Loucy (cell line): ENCODE data around the gene PIP4P1.

Experiments
- H2AFZ ChIP-seq: fragments of 200-600 bp; sonication (generic); 2 replicates; pipeline ENCODE4 v1.6.0; 2016; ENCODE audit warnings: antibody characterized with exemption, mild to moderate bottlenecking, low read length, moderate library complexity
- H3F3A ChIP-seq: fragments of 200-600 bp; 2 replicates; pipeline ENCODE4 v1.6.0; 2016; ENCODE audit warnings: antibody characterized with exemption, low read depth, mild to moderate bottlenecking
- H3K27me3 ChIP-seq: fragments of 200-600 bp; sonication (generic); 2 replicates; pipeline ENCODE4 v1.6.1; 2014; ENCODE audit warnings: low read length, mild to moderate bottlenecking; ENCODE audit not compliant: insufficient read depth, poor library complexity, severe bottlenecking
- H3K36me3 ChIP-seq: fragments of 200-600 bp; sonication (generic); 2 replicates; pipeline ENCODE4 v1.6.1; 2016; ENCODE audit warnings: low read length; ENCODE audit not compliant: insufficient read depth
- H3K4me1 ChIP-seq: fragments of 200-600 bp; sonication (generic); 2 replicates; pipeline ENCODE4 v1.5.1; 2014; ENCODE audit warnings: low read length, mild to moderate bottlenecking; ENCODE audit not compliant: insufficient read depth, poor library complexity, severe bottlenecking
- H3K4me2 ChIP-seq: fragments of 200-600 bp; sonication (generic); 2 replicates; pipeline ENCODE4 v1.6.0; 2014; ENCODE audit warnings: antibody characterized with exemption, low read length, low read depth, mild to moderate bottlenecking; ENCODE audit not compliant: poor library complexity, severe bottlenecking
- H3K4me3 ChIP-seq: fragments of 200-600 bp; sonication (generic); 2 replicates; pipeline ENCODE4 v1.5.1; 2014; ENCODE audit warnings: low read length, mild to moderate bottlenecking, mixed read lengths; ENCODE audit not compliant: poor library complexity, severe bottlenecking
- H3K79me2 ChIP-seq: fragments of 200-600 bp; sonication (generic); 2 replicates; pipeline ENCODE4 v1.6.1; 2014; ENCODE audit warnings: low read length; ENCODE audit not compliant: insufficient read depth
- H3K9ac ChIP-seq: fragments of 200-600 bp; sonication (generic); 2 replicates; pipeline ENCODE4 v1.6.0; 2014; ENCODE audit warnings: mild to moderate bottlenecking, low read depth, low read length, moderate library complexity; ENCODE audit not compliant: poor library complexity, severe bottlenecking
- H3K9me2 ChIP-seq: fragments of 200-600 bp; sonication (generic); replicated peaks from 2 replicates; pipeline ENCODE4 v1.6.1; 2016; ENCODE audit warnings: low read depth, low read length, mixed read lengths
- H3K9me3 ChIP-seq: fragments of 200-600 bp; sonication (generic); 2 replicates; pipeline ENCODE4 v1.6.1; 2014; ENCODE audit warnings: mild to moderate bottlenecking, antibody characterized with exemption, low read length, low read depth; ENCODE audit not compliant: insufficient read depth
- H4K20me1 ChIP-seq: fragments of 200-600 bp; sonication (generic); 2 replicates; pipeline ENCODE4 v1.6.0; 2014; ENCODE audit warnings: antibody characterized with exemption, low read length, mild to moderate bottlenecking; ENCODE audit not compliant: insufficient read depth, poor library complexity, severe bottlenecking
- EZH2phosphoT487 ChIP-seq: fragments of 200-600 bp; IDR thresholded peaks from 2 replicates; pipeline ENCODE4 v1.6.1; 2018; ENCODE audit warnings: antibody characterized with exemption, mild to moderate bottlenecking, moderate library complexity, borderline replicate concordance
- TF ChIP-seq, protein P1 (sequence below): fragments of 200-600 bp; sonication (generic); conservative IDR thresholded peaks from 2 replicates; pipeline ENCODE4 v1.5.1; 2014; ENCODE audit warnings: mild to moderate bottlenecking, antibody characterized with exemption, low read length

The PIP4P1 gene

DNA sequence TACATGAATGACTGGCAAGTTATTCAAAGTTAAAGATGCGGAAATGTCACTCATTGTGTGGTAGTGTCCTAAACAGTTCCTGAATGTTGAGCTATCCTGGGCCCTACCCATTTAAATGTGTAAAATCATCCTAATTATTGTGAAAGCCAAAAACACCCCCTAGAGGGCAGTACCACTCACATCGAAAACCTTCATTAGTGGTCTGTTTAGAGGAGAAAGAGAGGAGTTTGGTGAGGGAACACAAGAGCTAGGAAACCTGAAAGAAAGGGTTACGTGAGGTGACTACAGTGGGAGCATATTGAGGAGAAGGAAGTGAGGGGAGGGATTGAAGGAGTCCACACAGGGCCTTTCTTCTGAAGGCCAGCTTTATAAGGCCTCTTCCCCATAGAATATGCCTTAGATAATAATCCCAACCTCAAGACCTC, 45.4 kb downstream of the PIP4P1 start:
- peaks cover 29% of the 10 kb centered on the region for H3K79me2 ChIP-seq
- H2AFZ ChIP-seq: peak overlapping the region; percentile 85
- peak overlapping the region; percentile 56 for H3K4me2 ChIP-seq
- H3K4me3 ChIP-seq: peak overlapping the region; percentile 32
- H3K9me3 ChIP-seq: no peaks in the 10 kb centered on the region
- no peaks in the 10 kb centered on the region for H3K36me3 ChIP-seq
- H3K9ac ChIP-seq: peak overlapping the region; percentile 57
- H3K4me1 ChIP-seq: peaks cover 28% of the 10 kb centered on the region
- TF ChIP-seq, protein P1, sequence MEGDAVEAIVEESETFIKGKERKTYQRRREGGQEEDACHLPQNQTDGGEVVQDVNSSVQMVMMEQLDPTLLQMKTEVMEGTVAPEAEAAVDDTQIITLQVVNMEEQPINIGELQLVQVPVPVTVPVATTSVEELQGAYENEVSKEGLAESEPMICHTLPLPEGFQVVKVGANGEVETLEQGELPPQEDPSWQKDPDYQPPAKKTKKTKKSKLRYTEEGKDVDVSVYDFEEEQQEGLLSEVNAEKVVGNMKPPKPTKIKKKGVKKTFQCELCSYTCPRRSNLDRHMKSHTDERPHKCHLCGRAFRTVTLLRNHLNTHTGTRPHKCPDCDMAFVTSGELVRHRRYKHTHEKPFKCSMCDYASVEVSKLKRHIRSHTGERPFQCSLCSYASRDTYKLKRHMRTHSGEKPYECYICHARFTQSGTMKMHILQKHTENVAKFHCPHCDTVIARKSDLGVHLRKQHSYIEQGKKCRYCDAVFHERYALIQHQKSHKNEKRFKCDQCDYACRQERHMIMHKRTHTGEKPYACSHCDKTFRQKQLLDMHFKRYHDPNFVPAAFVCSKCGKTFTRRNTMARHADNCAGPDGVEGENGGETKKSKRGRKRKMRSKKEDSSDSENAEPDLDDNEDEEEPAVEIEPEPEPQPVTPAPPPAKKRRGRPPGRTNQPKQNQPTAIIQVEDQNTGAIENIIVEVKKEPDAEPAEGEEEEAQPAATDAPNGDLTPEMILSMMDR: peak; percentile 83
- no peak for TF ChIP-seq EZH2phosphoT487
- H3K27me3 ChIP-seq: no peaks in the 10 kb centered on the region
- no peaks in the 10 kb centered on the region for H3K9me2 ChIP-seq
- peaks cover 4% of the 10 kb centered on the region for H4K20me1 ChIP-seq
- H3F3A ChIP-seq: no peaks in the 10 kb centered on the region

DNA sequence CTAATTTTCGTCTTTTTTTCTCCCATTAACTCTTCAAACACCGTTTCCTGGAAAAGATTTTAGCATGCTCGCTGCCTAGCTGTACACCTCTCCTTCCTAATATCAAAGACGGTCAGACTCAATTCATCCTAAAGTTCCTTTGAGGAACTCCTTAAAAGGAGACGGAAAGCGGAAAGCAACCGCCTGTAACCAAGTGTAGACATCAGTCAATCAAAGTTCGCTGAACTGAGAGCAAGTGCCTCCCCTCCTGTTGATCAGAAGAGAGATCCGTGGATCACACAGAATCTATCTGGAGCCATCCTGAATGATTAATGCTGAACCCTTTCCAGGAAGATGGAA, 47.5 kb downstream of the PIP4P1 start:
- Histone ChIP-seq H3K4me2 (peak overlapping the region; percentile 75), H4K20me1 (peaks cover 4% of the 10 kb centered on the region), H3K4me3 (peak overlapping the region; percentile 97)

DNA sequence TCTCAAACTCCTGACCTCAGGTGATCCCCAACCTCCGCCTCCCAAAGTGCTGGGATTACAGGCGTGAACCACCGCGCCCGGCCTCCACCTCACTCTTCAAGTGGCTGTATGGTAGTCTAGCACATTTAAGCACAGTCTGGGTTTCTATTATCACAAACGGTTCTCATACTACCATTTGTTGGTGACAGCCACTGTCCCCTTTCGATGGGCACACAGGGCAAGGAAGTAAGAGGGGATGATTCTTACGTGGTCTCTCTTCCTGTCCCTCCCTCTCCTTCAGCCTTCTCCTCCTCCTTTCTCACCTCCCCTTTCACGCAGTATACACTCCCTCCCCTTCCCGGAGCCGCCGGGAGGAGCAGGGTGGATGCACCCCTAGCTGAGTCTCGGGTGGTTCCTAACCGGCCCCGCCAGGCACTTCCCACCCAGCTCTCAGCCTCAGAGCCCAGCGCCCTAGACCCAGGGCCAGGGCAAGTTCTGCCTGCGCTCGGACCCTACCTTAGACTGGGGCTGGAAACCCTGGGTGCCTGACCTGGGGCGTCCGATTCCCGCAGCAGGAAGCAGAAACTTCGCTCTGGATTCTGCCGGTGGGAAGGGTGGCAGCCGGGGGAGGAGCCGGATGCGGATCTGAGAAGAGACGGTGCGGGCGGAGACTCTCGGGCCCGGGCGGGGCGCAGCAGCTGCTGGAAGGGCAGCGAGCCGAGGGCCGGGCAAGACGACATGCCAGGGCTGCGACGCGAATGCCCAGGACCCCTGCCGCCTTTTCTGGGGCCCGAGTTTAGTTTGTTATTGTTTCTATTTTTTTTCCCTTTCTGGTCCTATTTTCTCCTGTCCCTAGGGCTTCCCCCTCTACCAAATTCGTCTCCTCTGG, 48.1 kb downstream of the PIP4P1 start, which contains the start of gene TEP1:
TEP1 (minus strand) TSS at position 626 of the 868 bp plus-strand sequence. CDS start 5,062 bp downstream, outside the sequence.
- Histone ChIP-seq H3K9me2 (no peaks in the 10 kb centered on the region), H3K4me2 (peak within 1 kb of the TSS; percentile 75), H3F3A (no peaks in the 10 kb centered on the region), H3K36me3 (peaks cover 3% of the 10 kb centered on the region; the same call in 1 of the 2 replicates), H2AFZ (peak within 1 kb of the TSS; percentile 95), H3K79me2 (peaks cover 35% of the 10 kb centered on the region), H4K20me1 (peaks cover 4% of the 10 kb centered on the region), H3K9me3 (no peaks in the 10 kb centered on the region), H3K9ac (peak within 1 kb of the TSS; percentile 87), H3K4me1 (peaks cover 28% of the 10 kb centered on the region), H3K4me3 (peak within 1 kb of the TSS; percentile 97), H3K27me3 (no peaks in the 10 kb centered on the region)
- no peak for TF ChIP-seq EZH2phosphoT487

More for the DNA sequence above, 47.5 kb downstream of the PIP4P1 start:
- Histone ChIP-seq H3K9ac (peak overlapping the region; percentile 87), H3K27me3 (no peaks in the 10 kb centered on the region), H3K79me2 (peaks cover 35% of the 10 kb centered on the region), H3F3A (no peaks in the 10 kb centered on the region), H2AFZ (peak overlapping the region; percentile 95), H3K4me1 (peaks cover 28% of the 10 kb centered on the region), H3K9me3 (no peaks in the 10 kb centered on the region), H3K36me3 (no peaks in the 10 kb centered on the region), H3K9me2 (no peaks in the 10 kb centered on the region)
- TF ChIP-seq, protein P1: no peak
- no peak for TF ChIP-seq EZH2phosphoT487
